NCI-H748 (cell line): ENCODE data around the gene GTF2F2.

Source experiments
- DNase-seq: peaks from one replicate; lab custom pipeline; 2025; ENCODE audit not compliant: unreplicated experiment; lab: John Stamatoyannopoulos, UW

The GTF2F2 gene

GRCh38 chr13:45332036-45332830, 211.9 kb downstream of the GTF2F2 start:
- no peak for DNase-seq

GRCh38 chr13:45332831-45333219, 212.5 kb downstream of the GTF2F2 start:
- no peak for DNase-seq

GRCh38 chr13:45333251-45333976, 213.1 kb downstream of the GTF2F2 start:
- DNase-seq, result no peak
